SH-SY5Y (cell line): ENCODE results near the gene C11orf16.

Experiments
- GATA2 ChIP-seq: IDR thresholded peaks from 2 replicates; pipeline ENCODE4 v1.6.1; 2011; ENCODE audit warnings: mild to moderate bottlenecking, low read depth, low read length
- GATA3 ChIP-seq: IDR thresholded peaks from 2 replicates; pipeline ENCODE4 v1.6.1; 2011; ENCODE audit warnings: low read depth, mild to moderate bottlenecking, low read length, moderate library complexity

C11orf16 gene

GRCh38 chr11:8922691-8923090, 10.1 kb downstream of the C11orf16 start:
- TF ChIP-seq GATA2 (no peak), GATA3 (no peak)

GRCh38 chr11:8917157-8917825, 15.5 kb downstream of the C11orf16 start:
- TF ChIP-seq GATA2 = no peak
- no peak for TF ChIP-seq GATA3

DNA sequence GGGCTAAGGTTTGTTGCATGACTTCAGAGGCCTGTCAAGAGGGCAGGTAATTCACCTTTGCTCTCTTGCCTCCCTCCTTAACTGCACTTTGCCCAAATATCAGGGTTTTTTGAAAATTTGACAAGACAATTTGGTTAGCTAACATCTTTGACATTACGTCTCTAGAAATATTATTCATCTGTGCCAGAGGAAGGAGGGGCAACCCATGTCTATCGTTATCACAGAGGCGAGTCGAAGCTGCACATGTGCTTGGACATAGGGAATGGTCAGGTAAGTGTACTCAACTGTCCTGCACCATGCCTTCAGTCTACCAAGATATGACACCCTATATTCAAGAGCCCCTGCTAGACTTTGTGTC, 18.1 kb downstream of the C11orf16 start:
- TF ChIP-seq GATA3 = no peak
- TF ChIP-seq GATA2 = no peak

GRCh38 chr11:8913961-8914660, 18.6 kb downstream of the C11orf16 start:
- no peak for TF ChIP-seq GATA2
- TF ChIP-seq GATA3 = no peak

- no peak for TF ChIP-seq GATA2
- no peak for TF ChIP-seq GATA3
Measured at GRCh38 chr11:8911029-8911823, 21.5 kb downstream of the C11orf16 start, which contains the start of gene AKIP1. Gene AKIP1 (plus strand): TSS chr11:8911189. CDS start chr11:8911450, 261 bp downstream.

- TF ChIP-seq GATA3 = no peak
- TF ChIP-seq GATA2 = no peak
Measured at GRCh38 chr11:8910649-8911026, 22.1 kb downstream of the C11orf16 start.

DNA sequence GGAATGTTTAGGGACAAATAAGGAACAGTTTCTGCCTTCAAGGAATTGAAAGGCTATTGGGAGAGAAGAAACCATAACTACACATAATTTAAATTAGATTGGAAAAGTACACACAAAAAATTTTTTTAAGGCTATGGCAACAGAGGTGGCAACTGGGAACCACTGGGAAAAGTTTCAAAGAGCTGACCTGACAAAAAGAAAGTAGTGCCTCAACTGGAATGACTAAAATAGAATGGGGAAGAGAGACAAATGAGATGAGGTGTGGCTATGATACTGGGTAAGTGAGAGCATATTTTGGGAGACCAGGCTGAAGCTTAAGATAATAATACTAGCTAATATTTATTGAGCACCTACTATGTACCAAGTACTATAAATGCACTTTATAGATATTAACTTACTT, 24.6 kb downstream of the C11orf16 start:
- no peak for TF ChIP-seq GATA2
- TF ChIP-seq GATA3 = no peak

DNA sequence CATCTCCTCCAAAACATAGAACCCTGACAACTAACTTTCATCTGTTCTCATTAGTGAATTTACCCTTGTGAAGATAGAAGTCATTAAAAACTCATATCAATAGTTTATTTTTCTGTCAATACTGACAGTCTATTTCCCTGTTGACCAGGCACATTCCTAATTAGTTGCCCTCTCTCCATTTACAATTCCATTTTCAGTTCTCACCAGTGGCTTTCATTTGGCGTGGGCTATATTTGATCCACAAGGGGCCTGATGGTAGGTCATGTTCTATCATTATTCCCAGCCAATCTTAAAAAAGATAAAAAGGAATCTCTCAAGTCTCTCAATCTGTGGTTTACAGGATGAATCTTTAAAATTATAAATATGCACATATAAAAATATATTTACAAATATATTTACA, 25.6 kb downstream of the C11orf16 start:
- TF ChIP-seq GATA3 (no peak), GATA2 (no peak)

GRCh38 chr11:8905528-8906165, 27.1 kb downstream of the C11orf16 start:
- TF ChIP-seq GATA3 (no peak), GATA2 (no peak)

DNA sequence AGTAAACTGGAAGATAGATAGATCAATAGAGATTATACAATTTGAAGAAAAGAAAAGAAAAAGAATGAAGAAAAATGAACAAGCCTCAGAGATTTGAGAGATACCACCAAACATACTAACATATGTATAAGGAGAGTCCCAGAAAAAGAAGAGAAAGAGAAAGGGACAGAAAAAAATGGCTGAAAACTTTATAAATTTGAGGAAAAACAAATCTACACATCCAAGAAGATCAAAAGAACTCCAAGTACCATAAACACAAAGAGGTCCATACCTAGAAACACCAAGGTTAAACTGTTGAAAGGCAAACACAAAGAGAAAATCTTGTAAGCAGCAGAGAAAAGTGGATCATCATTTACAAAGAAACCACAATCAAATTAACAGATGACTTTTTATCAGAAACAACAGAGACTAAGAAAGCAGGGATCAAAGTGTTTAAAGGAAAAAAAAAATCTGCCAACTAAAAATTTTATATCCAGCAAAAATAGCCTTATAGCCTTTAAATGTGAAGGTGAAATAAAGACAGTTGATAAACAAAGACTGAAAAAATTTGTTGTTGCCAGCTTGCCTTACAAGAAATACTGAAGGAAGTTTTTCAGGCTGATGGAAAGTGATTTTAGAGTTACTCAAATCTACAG, 33.5 kb downstream of the C11orf16 start:
- TF ChIP-seq GATA2 = no peak
- no peak for TF ChIP-seq GATA3

GRCh38 chr11:8886322-8886721, 46.4 kb downstream of the C11orf16 start:
- TF ChIP-seq GATA2 (no peak), GATA3 (no peak)

DNA sequence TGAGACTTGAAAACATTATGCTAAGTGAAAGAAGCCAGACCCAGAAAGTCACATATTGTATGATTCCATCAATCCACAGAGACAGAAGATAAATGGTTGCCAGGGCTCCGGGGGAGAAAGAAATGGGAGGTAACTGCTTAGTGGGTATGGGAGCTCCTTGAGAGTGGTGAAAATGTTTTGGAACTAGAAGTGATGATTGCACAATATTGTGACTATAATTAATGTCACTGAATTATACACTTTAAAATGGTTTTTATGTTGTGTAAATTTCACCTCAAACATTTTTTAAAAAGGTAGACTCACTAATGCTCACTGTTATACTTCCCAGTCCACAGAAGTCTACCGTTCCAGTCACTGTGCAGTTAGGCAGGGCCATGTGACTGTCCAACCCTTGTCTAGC, 54.0 kb downstream of the C11orf16 start:
- TF ChIP-seq GATA3 (no peak), GATA2 (no peak)

GRCh38 chr11:8873741-8874405, 58.9 kb downstream of the C11orf16 start:
- TF ChIP-seq GATA3 (no peak), GATA2 (no peak)
